ENCODE results near the gene CKB. TPM values are rescaled to one million over a fixed set of nuclear protein-coding genes. Genes with fewer than 3 reads are reported as not detected.
A peak's percentile ranks its signal among the peaks of the same experiment; 100 is the strongest.

The CKB gene
- total RNA-seq, 2 experiments from 2014 or later, result 0.82 to 3.0 TPM

- TF ChIP-seq, protein P1, sequence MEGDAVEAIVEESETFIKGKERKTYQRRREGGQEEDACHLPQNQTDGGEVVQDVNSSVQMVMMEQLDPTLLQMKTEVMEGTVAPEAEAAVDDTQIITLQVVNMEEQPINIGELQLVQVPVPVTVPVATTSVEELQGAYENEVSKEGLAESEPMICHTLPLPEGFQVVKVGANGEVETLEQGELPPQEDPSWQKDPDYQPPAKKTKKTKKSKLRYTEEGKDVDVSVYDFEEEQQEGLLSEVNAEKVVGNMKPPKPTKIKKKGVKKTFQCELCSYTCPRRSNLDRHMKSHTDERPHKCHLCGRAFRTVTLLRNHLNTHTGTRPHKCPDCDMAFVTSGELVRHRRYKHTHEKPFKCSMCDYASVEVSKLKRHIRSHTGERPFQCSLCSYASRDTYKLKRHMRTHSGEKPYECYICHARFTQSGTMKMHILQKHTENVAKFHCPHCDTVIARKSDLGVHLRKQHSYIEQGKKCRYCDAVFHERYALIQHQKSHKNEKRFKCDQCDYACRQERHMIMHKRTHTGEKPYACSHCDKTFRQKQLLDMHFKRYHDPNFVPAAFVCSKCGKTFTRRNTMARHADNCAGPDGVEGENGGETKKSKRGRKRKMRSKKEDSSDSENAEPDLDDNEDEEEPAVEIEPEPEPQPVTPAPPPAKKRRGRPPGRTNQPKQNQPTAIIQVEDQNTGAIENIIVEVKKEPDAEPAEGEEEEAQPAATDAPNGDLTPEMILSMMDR (conservative IDR thresholded peaks at IDR 0.05; ENCODE audit: low read length), result no peak
- TF ChIP-seq EZH2phosphoT487 (IDR thresholded peaks at IDR 0.05; ENCODE audit: borderline replicate concordance, low read depth, low read length), result no peak
- H3K4me3 ChIP-seq (ENCODE audit: low read depth, low read length, poor library complexity, severe bottlenecking), result peak within 1 kb of the TSS; percentile 92
- peak; percentile 84 for DNase-seq (ENCODE audit: low spot score)
- BruUV-seq (replicated peaks), result TSS peak; percentile 87
- no peaks in the 10 kb centered on the region for H3K9me2 ChIP-seq (ENCODE audit: insufficient read depth, low read length)
- peaks cover 27% of the 10 kb centered on the region for H3K79me2 ChIP-seq (ENCODE audit: insufficient read depth, low read depth, low read length)
- no peaks in the 10 kb centered on the region for H3K9me3 ChIP-seq (ENCODE audit: low read length)
- peak within 1 kb of the TSS; percentile 100 for H3K4me2 ChIP-seq (ENCODE audit: low read length)
- ChIA-PET POLR2A (interaction anchor here (0.6 to 1.1 kb wide), 3 partner anchors 33 to 35 kb away, joined by 3 to 4 read pairs (median 3); no protein-coding TSS in a partner anchor), CTCF (ENCODE audit: unreplicated experiment) (interaction anchor here (1.3 to 1.5 kb wide), 2 partner anchors 11 to 33 kb away, joined by 3 read pairs; no protein-coding TSS in a partner anchor)
- peaks cover 24% of the 10 kb centered on the region; the same call in 1 of the 2 replicates for H3K36me3 ChIP-seq (ENCODE audit: insufficient read depth, low read length)
- peaks cover 28% of the 10 kb centered on the region for H3K4me1 ChIP-seq (ENCODE audit: insufficient read depth, low read length, poor library complexity, severe bottlenecking)
- peak within 1 kb of the TSS; percentile 74 for H2AFZ ChIP-seq (ENCODE audit: low read length)
- intact Hi-C loops (cut with micrococcal nuclease; ENCODE audit: unreplicated experiment), result no loop called here
- H3K27ac ChIP-seq (ENCODE audit: low read depth, low read length, poor library complexity, severe bottlenecking), result peak within 1 kb of the TSS; percentile 33
- H4K20me1 ChIP-seq (ENCODE audit: insufficient read depth, low read length), result no peaks in the 10 kb centered on the region
Measured at GRCh38 chr14:103528587-103529382, 6.2 kb upstream of the CKB start, which contains the start of gene TRMT61A. TRMT61A (plus strand) TSS chr14:103529196; CDS start chr14:103529979, 783 bp downstream.

GRCh38 chr14:103528146-103528586 is 5.5 kb upstream of the CKB start:
- no peaks in the 10 kb centered on the region for H3K9me3 ChIP-seq (ENCODE audit: low read length)
- peak overlapping the region; percentile 74 for H2AFZ ChIP-seq (ENCODE audit: low read length)
- H4K20me1 ChIP-seq (ENCODE audit: insufficient read depth, low read length), result no peaks in the 10 kb centered on the region
- peaks cover 27% of the 10 kb centered on the region for H3K79me2 ChIP-seq (ENCODE audit: insufficient read depth, low read depth, low read length)
- peaks cover 28% of the 10 kb centered on the region for H3K4me1 ChIP-seq (ENCODE audit: insufficient read depth, low read length, poor library complexity, severe bottlenecking)
- peak overlapping the region; percentile 100 for H3K4me2 ChIP-seq (ENCODE audit: low read length)
- H3K27ac ChIP-seq (ENCODE audit: low read depth, low read length, poor library complexity, severe bottlenecking), result no peak overlapping the region
- no peaks in the 10 kb centered on the region for H3K9me2 ChIP-seq (ENCODE audit: insufficient read depth, low read length)
- H3K36me3 ChIP-seq (ENCODE audit: insufficient read depth, low read length), result peaks cover 24% of the 10 kb centered on the region; the same call in 1 of the 2 replicates
- DNase-seq (ENCODE audit: low spot score), result no peak
- H3K4me3 ChIP-seq (ENCODE audit: low read depth, low read length, poor library complexity, severe bottlenecking), result peak overlapping the region; percentile 92
- CTCF ChIA-PET (ENCODE audit: unreplicated experiment), result interaction anchor here (1.3 to 1.5 kb wide), 2 partner anchors 10 to 33 kb away, joined by 3 read pairs; no protein-coding TSS in a partner anchor
- BruUV-seq (replicated peaks), result no TSS peak
- TF ChIP-seq, protein P1 (conservative IDR thresholded peaks at IDR 0.05; ENCODE audit: low read length), result no peak
- TF ChIP-seq EZH2phosphoT487 (IDR thresholded peaks at IDR 0.05; ENCODE audit: borderline replicate concordance, low read depth, low read length), result no peak
- intact Hi-C loops (cut with micrococcal nuclease; ENCODE audit: unreplicated experiment), result no loop called here
- POLR2A ChIA-PET, result interaction anchor here (0.6 kb wide), 1 partner anchor 36 kb away, joined by 3 read pairs; no protein-coding TSS in a partner anchor

All from OCI-LY7 (cell line).